Suprapubic skin (tissue), 4 donors: Measurements from ENCODE around the gene PARD6G. TPM values are rescaled to one million over a fixed set of nuclear protein-coding genes. Genes with fewer than 3 reads are reported as not detected.

Experiments used
- DNase-seq, 2 donors: peaks; one replicate each; pipeline ENCODE4 v3.0.0-alpha.2; 2019; ENCODE audit warnings: low spot score in 2 of 2
- H3K27ac ChIP-seq: fragments of 200-600 bp; sonication (generic); one replicate; pipeline ENCODE4 v1.5.1; 2019
- H3K27me3 ChIP-seq: fragments of 200-600 bp; sonication (generic); one replicate; pipeline ENCODE4 v1.5.1; 2019
- H3K36me3 ChIP-seq: fragments of 200-600 bp; sonication (generic); one replicate; pipeline ENCODE4 v1.5.1; 2019
- H3K4me1 ChIP-seq: fragments of 200-600 bp; sonication (generic); one replicate; pipeline ENCODE4 v1.5.1; 2019
- H3K4me3 ChIP-seq: fragments of 200-600 bp; sonication (generic); one replicate; pipeline ENCODE4 v1.5.1; 2019; ENCODE audit warnings: mild to moderate bottlenecking
- H3K9me3 ChIP-seq: fragments of 200-600 bp; sonication (generic); one replicate; pipeline ENCODE4 v1.5.1; 2019
- EP300 ChIP-seq: sonication (generic); formaldehyde crosslinking; IDR thresholded peaks from one replicate; pipeline ENCODE4 v1.6.1; 2017; ENCODE audit warnings: antibody characterized with exemption
- POLR2A ChIP-seq, 2 donors: fragments of 450-650 bp; IDR thresholded peaks; one replicate each; pipeline ENCODE4 v1.6.1; 2017; ENCODE audit warnings: antibody characterized with exemption in 2 of 2, mild to moderate bottlenecking in 2 of 2, moderate library complexity in 2 of 2
- POLR2AphosphoS5 ChIP-seq, 3 donors: sonication (generic); formaldehyde crosslinking; IDR thresholded peaks; one replicate each; pipeline ENCODE4 v1.6.1; 2017; ENCODE audit warnings: antibody characterized with exemption in 3 of 3
- WGBS: methylation state at CpG from one replicate; pipeline ENCODE4 v1.1.5; 2018; 5-methylcytosine and 5-hydroxymethylcytosine counted together
- total RNA-seq, 4 donors: library from RNA; depleted of rRNA; stranded (reverse); fragments of >200 nt; gene quantifications; one replicate each; pipeline ENCODE4 v1.1.0, GENCODE V29; 2016
- TF ChIP-seq, protein P1 (sequence below), 2 donors: fragments of 200-600 bp in 1 of 2; fragments of 450-650 bp in 1 of 2; sonication (generic) in 1 of 2; IDR thresholded peaks; one replicate each; pipeline ENCODE4 v1.5.1; 2016 to 2019; ENCODE audit warnings: antibody characterized with exemption in 2 of 2, mild to moderate bottlenecking in 1 of 2, moderate library complexity in 1 of 2

Gene PARD6G
- total RNA-seq, 4 donors from 2014 or later: 47.5 to 97.6 (median 82.2) TPM

DNA sequence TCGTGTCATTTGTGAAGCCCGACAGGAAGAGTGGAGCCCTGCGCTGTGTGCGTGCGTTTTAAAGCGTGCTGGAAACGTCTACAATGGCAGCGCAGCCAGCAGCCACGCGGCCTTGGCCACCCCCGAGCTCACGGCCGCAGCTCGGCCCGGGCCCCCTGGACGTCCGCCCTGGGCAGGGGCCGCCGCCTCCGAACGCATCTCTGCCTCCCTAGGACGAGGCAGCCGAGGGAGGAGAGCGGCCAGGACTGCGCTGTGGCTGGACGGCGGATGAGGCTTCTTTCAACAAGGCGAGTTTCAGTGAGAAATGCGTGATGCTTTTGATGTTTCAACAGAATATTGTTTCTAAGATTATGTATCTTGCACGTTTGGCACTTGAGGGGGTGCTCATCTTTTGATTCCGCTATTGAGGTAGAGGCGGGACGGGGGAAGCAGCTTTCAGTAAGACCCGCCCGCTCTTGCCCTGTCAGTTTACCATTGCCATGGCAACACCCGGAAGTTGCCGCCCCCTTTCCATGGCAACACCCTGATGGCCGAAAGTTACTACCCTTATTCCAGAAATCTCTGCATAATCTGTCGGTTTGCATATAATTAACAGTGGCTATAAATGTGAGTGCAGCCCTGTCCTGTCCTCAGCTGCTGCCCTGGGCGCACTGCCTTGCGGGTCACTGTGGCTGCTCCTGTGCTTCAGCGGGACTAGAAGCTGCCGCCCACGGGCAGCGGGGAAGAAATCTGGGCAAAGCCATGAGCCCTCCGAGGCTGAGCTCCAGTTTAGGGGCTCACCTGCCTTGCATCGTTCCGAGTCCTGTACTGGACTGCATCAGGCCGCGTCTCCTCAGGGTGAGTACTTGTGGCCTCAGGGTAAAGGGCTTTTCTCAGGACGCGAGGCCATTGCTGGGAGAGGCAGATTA, 99.6 kb downstream of the PARD6G start:
- Histone ChIP-seq H3K4me3 (peak overlapping the region; percentile 65), H3K4me1 (peaks cover 14% of the 10 kb centered on the region), H3K9me3 (no peaks in the 10 kb centered on the region), H3K36me3 (no peaks in the 10 kb centered on the region), H3K27ac (no peak overlapping the region), H3K27me3 (no peaks in the 10 kb centered on the region)
- TF ChIP-seq EP300 (no peak), POLR2A (IDR thresholded peaks at IDR 0.05) (no peak), POLR2AphosphoS5 (IDR thresholded peaks at IDR 0.05) (no peak)
- TF ChIP-seq, protein P1, sequence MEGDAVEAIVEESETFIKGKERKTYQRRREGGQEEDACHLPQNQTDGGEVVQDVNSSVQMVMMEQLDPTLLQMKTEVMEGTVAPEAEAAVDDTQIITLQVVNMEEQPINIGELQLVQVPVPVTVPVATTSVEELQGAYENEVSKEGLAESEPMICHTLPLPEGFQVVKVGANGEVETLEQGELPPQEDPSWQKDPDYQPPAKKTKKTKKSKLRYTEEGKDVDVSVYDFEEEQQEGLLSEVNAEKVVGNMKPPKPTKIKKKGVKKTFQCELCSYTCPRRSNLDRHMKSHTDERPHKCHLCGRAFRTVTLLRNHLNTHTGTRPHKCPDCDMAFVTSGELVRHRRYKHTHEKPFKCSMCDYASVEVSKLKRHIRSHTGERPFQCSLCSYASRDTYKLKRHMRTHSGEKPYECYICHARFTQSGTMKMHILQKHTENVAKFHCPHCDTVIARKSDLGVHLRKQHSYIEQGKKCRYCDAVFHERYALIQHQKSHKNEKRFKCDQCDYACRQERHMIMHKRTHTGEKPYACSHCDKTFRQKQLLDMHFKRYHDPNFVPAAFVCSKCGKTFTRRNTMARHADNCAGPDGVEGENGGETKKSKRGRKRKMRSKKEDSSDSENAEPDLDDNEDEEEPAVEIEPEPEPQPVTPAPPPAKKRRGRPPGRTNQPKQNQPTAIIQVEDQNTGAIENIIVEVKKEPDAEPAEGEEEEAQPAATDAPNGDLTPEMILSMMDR (IDR thresholded peaks at IDR 0.05): no peak
- 45% methylated on average over 49 of the region's 52 CpGs for WGBS
- DNase-seq: peak; percentile 88 to 89

DNA sequence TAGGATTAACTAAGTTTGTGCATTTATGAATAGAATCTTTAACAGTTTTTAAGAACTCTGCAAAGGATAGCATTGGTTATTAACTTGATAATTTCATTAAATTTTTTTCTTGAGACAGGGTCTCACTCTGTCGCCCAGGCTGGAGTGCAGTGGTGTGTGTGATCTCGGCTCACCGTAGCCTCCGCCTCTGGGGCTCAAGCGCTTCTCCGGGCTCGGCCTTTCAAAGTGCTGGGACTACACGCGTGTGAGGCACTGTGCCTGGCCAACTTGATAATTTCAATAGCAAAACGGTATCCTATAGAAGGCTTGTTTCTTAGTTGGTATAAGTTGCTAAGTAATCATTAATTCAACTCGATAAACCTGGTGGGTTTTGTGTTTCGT, 100.3 kb downstream of the PARD6G start:
- H3K27me3 ChIP-seq: no peaks in the 10 kb centered on the region
- H3K27ac ChIP-seq: no peak overlapping the region
- 47% methylated on average over 12 of the region's 12 CpGs for WGBS
- peaks cover 14% of the 10 kb centered on the region for H3K4me1 ChIP-seq
- no peaks in the 10 kb centered on the region for H3K9me3 ChIP-seq
- no peaks in the 10 kb centered on the region for H3K36me3 ChIP-seq
- H3K4me3 ChIP-seq: peak overlapping the region; percentile 65
- TF ChIP-seq, protein P1 (IDR thresholded peaks at IDR 0.05): no peak
- no peak for TF ChIP-seq POLR2AphosphoS5 (IDR thresholded peaks at IDR 0.05)
- no peak for DNase-seq

DNA sequence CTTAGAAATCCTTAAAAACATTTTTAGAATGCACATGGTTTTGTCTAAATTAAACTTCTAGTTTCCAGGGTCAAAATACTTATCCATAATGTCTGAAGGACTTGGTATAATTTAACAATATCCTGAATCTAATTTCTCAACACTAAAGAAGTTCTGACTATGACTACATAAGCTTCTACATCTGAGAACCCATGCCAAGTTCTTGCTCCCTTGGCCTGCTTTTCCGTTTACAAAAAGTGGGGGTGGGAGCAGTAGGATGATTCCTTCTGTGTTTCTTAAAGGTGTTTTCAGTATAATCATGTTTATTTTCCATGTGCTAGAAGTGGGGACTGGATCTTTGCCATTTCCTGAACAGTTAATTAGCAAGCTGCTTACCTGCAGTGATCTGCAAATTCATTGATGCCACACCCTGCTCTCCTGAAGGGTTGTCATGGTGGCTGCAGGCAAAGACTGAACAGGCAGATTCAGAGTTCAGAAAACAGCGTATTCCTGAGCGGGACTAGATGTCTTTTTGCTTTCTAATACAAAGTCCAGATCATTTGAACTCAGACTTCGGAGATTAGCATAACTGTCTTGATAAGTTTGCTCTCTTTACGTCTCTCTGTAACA, 102.0 kb downstream of the PARD6G start:
- 61% methylated on average over 5 of the region's 5 CpGs for WGBS
- Histone ChIP-seq H3K9me3 (no peaks in the 10 kb centered on the region), H3K4me3 (no peak overlapping the region), H3K27me3 (no peaks in the 10 kb centered on the region), H3K36me3 (no peaks in the 10 kb centered on the region), H3K4me1 (peaks cover 14% of the 10 kb centered on the region), H3K27ac (no peak overlapping the region)
- no peak for DNase-seq
- TF ChIP-seq POLR2AphosphoS5 (IDR thresholded peaks at IDR 0.05): no peak
- TF ChIP-seq EP300: no peak
- TF ChIP-seq, protein P1 (IDR thresholded peaks at IDR 0.05): no peak
- TF ChIP-seq POLR2A (IDR thresholded peaks at IDR 0.05): no peak

DNA sequence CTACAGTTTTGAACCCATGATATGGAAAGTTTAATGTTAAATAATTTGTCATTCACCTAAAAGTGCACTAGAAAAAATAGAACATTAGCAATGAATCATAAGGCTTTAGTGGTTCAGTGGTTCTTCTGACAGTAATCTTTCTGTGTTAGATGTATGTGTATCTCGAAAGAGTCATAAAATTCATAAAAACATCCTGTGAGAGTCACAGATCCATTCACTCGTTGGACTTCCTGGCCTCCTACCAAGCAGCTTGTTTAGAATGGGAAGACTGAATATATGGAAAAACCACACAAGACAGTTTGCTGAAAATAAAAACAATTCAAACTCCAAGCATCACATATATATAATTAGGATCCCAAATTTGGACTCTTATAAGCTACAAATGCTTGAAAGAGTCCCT, 103.4 kb downstream of the PARD6G start:
- TF ChIP-seq POLR2A (IDR thresholded peaks at IDR 0.05) (no peak), POLR2AphosphoS5 (IDR thresholded peaks at IDR 0.05) (no peak), EP300 (no peak)
- TF ChIP-seq, protein P1 (IDR thresholded peaks at IDR 0.05): no peak
- Histone ChIP-seq H3K4me1 (peaks cover 10% of the 10 kb centered on the region), H3K4me3 (no peak overlapping the region), H3K36me3 (no peaks in the 10 kb centered on the region), H3K9me3 (no peaks in the 10 kb centered on the region), H3K27ac (no peak overlapping the region), H3K27me3 (no peaks in the 10 kb centered on the region)
- WGBS: 59% methylated on average over 2 of the region's 2 CpGs
- DNase-seq: no peak

DNA sequence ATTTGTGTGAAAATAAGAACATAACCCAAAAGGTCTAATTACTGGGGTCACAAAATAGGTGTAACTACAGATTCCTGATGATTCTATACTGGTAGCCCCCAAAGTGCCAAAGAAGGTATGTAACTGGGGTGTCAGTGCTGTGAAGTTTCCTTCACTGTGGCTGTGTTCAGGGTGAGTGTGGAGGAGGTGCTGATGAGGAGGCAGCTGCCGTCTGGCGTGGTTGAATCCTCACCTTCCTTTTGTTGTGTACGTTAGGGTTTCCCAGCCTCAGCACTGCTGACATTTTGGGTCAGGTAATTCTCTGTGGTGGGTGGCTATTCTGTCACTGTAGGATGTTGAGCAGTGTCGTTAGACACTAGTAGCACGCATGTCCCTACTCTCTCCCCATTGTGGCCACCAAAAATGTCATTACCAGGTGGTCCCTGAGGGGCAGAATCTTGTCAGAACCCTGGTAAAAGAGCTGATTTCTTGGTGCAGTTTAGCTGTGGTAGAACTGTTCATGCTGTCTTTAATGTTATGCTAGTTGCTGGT, 106.8 kb downstream of the PARD6G start:
- Histone ChIP-seq H3K4me1 (no peaks in the 10 kb centered on the region), H3K4me3 (no peak overlapping the region), H3K36me3 (peaks cover 29% of the 10 kb centered on the region), H3K27me3 (no peaks in the 10 kb centered on the region), H3K9me3 (no peaks in the 10 kb centered on the region), H3K27ac (no peak overlapping the region)
- TF ChIP-seq, protein P1 (IDR thresholded peaks at IDR 0.05): no peak
- TF ChIP-seq EP300: no peak
- no peak for TF ChIP-seq POLR2A (IDR thresholded peaks at IDR 0.05)
- DNase-seq: no peak
- WGBS: 95% methylated on average over 5 of the region's 5 CpGs
